MCF 10A (cell line): ENCODE data around the gene SF3B1. TPM values are rescaled to one million over a fixed set of nuclear protein-coding genes. Genes with fewer than 3 reads are reported as not detected.
A peak's percentile ranks its signal among the peaks of the same experiment; 100 is the strongest.

ENCODE experiments used
- BruUV-seq: library from RNA; stranded (reverse); fragments of 400-500 nt; replicated peaks from 2 replicates; lab custom pipeline; 2021; lab: Mats Ljungman, UMichigan
- CTCF ChIA-PET: fragments of 300-600 bp; sonication (Branson Sonifier 250); formaldehyde crosslinking; extraction: SDS; loops from one replicate; lab custom pipeline; 2021; ENCODE audit warnings: antibody characterized with exemption, inconsistent platforms; lab: Yijun Ruan, JAX
- POLR2A ChIA-PET: fragments of 300-600, 350-650 bp; sonication (Branson Sonifier 250); formaldehyde crosslinking; extraction: SDS; loops from one replicate; lab custom pipeline; 2020; ENCODE audit warnings: antibody characterized with exemption, inconsistent platforms; lab: Yijun Ruan, JAX
- DNase-seq: peaks from one replicate; pipeline ENCODE4 v3.0.0-alpha.2; 2018; ENCODE audit not compliant: unreplicated experiment
- H3K27ac Mint-ChIP-seq: one replicate; pipeline ENCODE4 v1.8.0; 2022; ENCODE audit warnings: mild to moderate bottlenecking, low read depth, mixed read lengths; ENCODE audit not compliant: unreplicated experiment
- H3K27me3 Mint-ChIP-seq: one replicate; pipeline ENCODE4 v1.8.0; 2022; ENCODE audit warnings: mixed read lengths; ENCODE audit not compliant: insufficient read depth, unreplicated experiment
- H3K36me3 Mint-ChIP-seq: one replicate; pipeline ENCODE4 v1.8.0; 2022; ENCODE audit warnings: mild to moderate bottlenecking, moderate library complexity, mixed read lengths; ENCODE audit not compliant: insufficient read depth, unreplicated experiment
- H3K4me1 Mint-ChIP-seq: one replicate; pipeline ENCODE4 v1.8.0; 2022; ENCODE audit warnings: mixed read lengths; ENCODE audit not compliant: insufficient read depth, unreplicated experiment
- H3K4me3 Mint-ChIP-seq: one replicate; pipeline ENCODE4 v1.8.0; 2022; ENCODE audit warnings: mild to moderate bottlenecking, moderate library complexity, mixed read lengths; ENCODE audit not compliant: unreplicated experiment
- H3K9me3 Mint-ChIP-seq: one replicate; pipeline ENCODE4 v1.8.0; 2022; ENCODE audit warnings: mixed read lengths; ENCODE audit not compliant: unreplicated experiment
- intact Hi-C: fragments of 100-400 bp; cut with micrococcal nuclease; formaldehyde crosslinking; loops from 2 replicates; pipeline ENCODE4 v1.14.1; 2022
- total RNA-seq: library from RNA; stranded (reverse); gene quantifications from 2 replicates; pipeline ENCODE4 v1.2.3, GENCODE V29; 2022
- TF ChIP-seq, protein P1 (sequence below): fragments of 200-600 bp; IDR thresholded peaks from one replicate; pipeline ENCODE4 v1.8.0; 2022; ENCODE audit warnings: antibody characterized with exemption, mild to moderate bottlenecking; ENCODE audit not compliant: unreplicated experiment

The SF3B1 gene
- total RNA-seq, 1 experiment from 2014 or later = 179 TPM

DNA sequence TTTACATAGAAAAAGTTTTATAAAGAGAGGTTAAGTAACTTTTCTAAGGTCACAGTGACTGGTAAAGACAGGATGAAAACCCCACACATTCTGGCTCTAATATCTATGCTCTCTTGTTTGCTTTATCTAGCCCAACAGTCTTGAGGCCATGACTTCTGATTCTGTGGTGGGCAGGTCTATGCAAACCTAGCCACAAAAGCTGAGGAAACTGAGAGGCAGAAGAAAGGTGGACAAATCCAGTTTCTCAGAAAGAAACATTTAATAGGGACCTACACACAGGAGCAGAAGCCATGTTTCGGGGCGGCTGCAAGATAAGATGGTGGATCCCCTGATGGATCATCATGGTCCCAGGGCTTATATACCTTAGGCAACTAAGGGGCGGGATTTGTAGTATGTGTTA, 43.0 kb upstream of the SF3B1 start:
- no TSS peak for BruUV-seq
- TF ChIP-seq, protein P1, sequence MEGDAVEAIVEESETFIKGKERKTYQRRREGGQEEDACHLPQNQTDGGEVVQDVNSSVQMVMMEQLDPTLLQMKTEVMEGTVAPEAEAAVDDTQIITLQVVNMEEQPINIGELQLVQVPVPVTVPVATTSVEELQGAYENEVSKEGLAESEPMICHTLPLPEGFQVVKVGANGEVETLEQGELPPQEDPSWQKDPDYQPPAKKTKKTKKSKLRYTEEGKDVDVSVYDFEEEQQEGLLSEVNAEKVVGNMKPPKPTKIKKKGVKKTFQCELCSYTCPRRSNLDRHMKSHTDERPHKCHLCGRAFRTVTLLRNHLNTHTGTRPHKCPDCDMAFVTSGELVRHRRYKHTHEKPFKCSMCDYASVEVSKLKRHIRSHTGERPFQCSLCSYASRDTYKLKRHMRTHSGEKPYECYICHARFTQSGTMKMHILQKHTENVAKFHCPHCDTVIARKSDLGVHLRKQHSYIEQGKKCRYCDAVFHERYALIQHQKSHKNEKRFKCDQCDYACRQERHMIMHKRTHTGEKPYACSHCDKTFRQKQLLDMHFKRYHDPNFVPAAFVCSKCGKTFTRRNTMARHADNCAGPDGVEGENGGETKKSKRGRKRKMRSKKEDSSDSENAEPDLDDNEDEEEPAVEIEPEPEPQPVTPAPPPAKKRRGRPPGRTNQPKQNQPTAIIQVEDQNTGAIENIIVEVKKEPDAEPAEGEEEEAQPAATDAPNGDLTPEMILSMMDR = no peak
- no peak for DNase-seq
- H3K27me3 Mint-ChIP-seq = no peaks in the 10 kb centered on the region
- ChIA-PET POLR2A (interaction anchor here (1.2 to 1.3 kb wide), 2 partner anchors 18 to 21 kb away, joined by 3 to 4 read pairs; partner anchors contain the start of gene HSPD1), CTCF (interaction anchor here (0.6 to 1.0 kb wide), 2 partner anchors 19 to 409 kb away, joined by 3 to 4 read pairs; no protein-coding TSS in a partner anchor)
- peaks cover 64% of the 10 kb centered on the region for H3K36me3 Mint-ChIP-seq
- intact Hi-C loops = no loop called here
- H3K4me1 Mint-ChIP-seq = no peaks in the 10 kb centered on the region
- no peaks in the 10 kb centered on the region for H3K9me3 Mint-ChIP-seq
- H3K27ac Mint-ChIP-seq = no peak overlapping the region
- H3K4me3 Mint-ChIP-seq = no peak overlapping the region

DNA sequence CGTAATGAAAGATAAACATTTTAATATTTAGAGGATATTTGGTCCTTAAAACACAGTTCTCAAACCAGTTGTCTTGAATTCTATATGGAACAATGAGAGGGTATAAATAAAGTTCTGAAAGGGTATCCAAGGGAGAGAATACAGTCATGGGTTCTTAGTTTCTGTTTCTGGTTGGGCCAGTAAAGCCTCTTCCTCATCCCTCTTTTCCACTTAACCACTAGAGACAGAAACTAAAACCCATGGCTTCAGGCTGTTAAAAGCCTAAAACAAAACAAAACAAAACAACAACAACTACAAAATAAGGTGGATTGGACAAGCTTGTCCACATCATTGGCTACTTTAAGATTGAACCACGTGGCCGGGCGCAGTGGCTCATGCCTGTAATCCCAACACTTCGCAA, 37.3 kb upstream of the SF3B1 start:
- H3K9me3 Mint-ChIP-seq = no peaks in the 10 kb centered on the region
- BruUV-seq = no TSS peak
- H3K4me3 Mint-ChIP-seq = no peak overlapping the region
- no peaks in the 10 kb centered on the region for H3K4me1 Mint-ChIP-seq
- intact Hi-C loops = no loop called here
- no peaks in the 10 kb centered on the region for H3K27me3 Mint-ChIP-seq
- no peak overlapping the region for H3K27ac Mint-ChIP-seq
- TF ChIP-seq, protein P1 = no peak
- ChIA-PET POLR2A (no interaction called here), CTCF (interaction anchor here (0.8 kb wide), 1 partner anchor 10 kb away, joined by 3 read pairs; no protein-coding TSS in a partner anchor)
- H3K36me3 Mint-ChIP-seq = peaks cover 94% of the 10 kb centered on the region
- no peak for DNase-seq

DNA sequence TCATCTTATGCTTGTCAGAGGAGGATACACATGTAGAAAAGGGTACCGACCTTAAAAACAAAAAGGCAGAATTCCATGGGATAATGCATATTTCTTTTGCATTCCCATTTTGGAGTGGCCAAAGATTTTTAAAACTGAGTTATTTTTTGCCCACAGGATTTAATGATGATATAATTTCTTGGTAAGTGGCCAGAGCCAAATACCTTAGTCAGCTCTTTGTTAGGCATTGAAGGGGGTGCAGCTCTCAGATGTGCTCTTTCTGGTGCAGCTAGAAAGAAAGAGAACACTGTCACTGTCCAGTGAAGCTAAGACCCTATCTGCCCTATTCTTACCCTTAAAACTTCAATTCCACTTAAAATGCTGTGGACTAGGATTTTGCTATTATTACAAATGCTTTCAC, 29.3 kb upstream of the SF3B1 start:
- no peaks in the 10 kb centered on the region for H3K27me3 Mint-ChIP-seq
- no peak overlapping the region for H3K4me3 Mint-ChIP-seq
- DNase-seq = no peak
- no peak overlapping the region for H3K27ac Mint-ChIP-seq
- TF ChIP-seq, protein P1 = no peak
- H3K9me3 Mint-ChIP-seq = no peaks in the 10 kb centered on the region
- peaks cover 90% of the 10 kb centered on the region for H3K36me3 Mint-ChIP-seq
- CTCF ChIA-PET = interaction anchor here (1.0 kb wide), 1 partner anchor 9 kb away, joined by 5 read pairs; no protein-coding TSS in a partner anchor
- no TSS peak for BruUV-seq
- intact Hi-C loops = no loop called here
- H3K4me1 Mint-ChIP-seq = peaks cover 10% of the 10 kb centered on the region
- POLR2A ChIA-PET = interaction anchor here (0.6 to 1.5 kb wide), 3 partner anchors 11 to 29 kb away, joined by 3 to 6 read pairs (median 4); partner anchors contain the start of genes COQ10B and SF3B1

DNA sequence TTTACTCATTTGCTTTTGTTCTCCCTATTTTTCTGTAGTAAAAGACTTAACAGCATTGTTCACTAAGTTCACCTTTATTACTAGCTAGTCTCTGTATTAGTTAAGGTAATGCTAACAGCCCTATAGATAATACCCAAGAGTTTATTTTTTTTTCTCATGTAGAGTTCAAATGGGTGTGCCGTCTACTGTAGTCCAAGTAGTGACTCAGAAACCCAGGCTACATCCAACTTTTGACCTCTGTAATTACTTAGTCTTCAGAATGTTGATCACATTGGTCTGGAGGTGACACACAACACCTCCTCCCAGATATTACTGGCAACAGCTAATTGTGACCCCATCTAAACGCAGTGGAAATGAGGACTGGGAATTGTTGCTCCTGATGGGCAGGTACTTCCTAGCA, 26.2 kb upstream of the SF3B1 start:
- BruUV-seq = no TSS peak
- H3K27me3 Mint-ChIP-seq = no peaks in the 10 kb centered on the region
- intact Hi-C loops = no loop called here
- POLR2A ChIA-PET = interaction anchor here (0.6 to 2.9 kb wide), 6 partner anchors 25 to 142 kb away, joined by 3 to 27 read pairs (median 6); partner anchors contain the start of genes HSPD1, HSPE1, MOB4 and SF3B1
- H3K9me3 Mint-ChIP-seq = no peaks in the 10 kb centered on the region
- DNase-seq = peak; percentile 39
- CTCF ChIA-PET = interaction anchor here (0.9 kb wide), 1 partner anchor 450 kb away, joined by 5 read pairs; no protein-coding TSS in a partner anchor
- peaks cover 66% of the 10 kb centered on the region for H3K36me3 Mint-ChIP-seq
- H3K4me1 Mint-ChIP-seq = peaks cover 18% of the 10 kb centered on the region
- peak overlapping the region; percentile 59 for H3K27ac Mint-ChIP-seq
- TF ChIP-seq, protein P1 = no peak
- H3K4me3 Mint-ChIP-seq = no peak overlapping the region
